Hematopoietic multipotent progenitor cell treated with erythropoietin and hydrocortisone succinate and interleukin-3 and kit ligand, for 17 days (in vitro differentiated cells): ENCODE measurements around the gene TUBGCP2.
"Not testable (repeated sequence)": the region's sequence is repeated elsewhere in the genome, so short reads cannot be mapped to it uniquely, and the experiment has no call there.

Experiments
- DNase-seq: peaks from one replicate; pipeline ENCODE4 v3.0.0-alpha.2; 2015; ENCODE audit warnings: low spot score

Gene TUBGCP2

DNA sequence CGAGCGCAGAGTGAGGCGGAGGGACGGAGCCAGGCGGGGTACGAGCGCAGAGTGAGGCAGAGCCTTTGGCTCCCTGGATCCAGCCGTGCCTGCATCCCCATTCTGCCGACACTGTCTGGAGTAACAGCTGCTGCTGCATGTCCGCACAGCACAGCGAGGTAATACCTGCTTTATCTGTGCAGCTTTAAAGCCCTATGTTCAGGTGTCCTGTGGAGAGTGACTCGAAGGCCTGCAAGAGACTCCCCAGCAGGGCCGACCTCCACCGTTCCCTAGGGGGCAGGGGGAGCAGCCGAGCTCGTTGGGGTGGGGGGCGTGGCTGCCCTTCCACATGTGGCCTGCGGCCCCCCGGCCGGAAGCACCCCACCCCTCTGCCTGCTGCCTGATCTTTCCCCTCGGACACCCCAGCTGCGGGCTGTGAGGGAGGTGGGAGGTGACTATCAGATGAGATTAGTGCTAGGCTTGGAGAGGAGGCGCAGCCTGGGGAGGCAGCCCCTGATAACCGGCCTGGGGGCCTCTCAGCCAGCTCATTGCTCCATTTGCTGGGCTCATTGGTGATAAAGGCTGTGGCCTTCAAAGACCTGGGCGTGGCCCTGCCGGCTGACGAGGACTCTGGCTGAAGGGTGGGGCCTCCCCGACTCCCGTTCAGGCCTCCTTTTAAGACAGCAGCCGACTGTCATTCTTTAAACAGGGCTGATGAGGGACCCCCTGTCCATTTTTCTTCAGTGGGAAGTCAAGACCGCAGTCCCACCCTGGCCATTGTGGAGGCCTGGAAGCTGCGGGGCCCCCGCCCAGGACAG, 63.0 kb downstream of the TUBGCP2 start:
- peak; percentile 88 for DNase-seq

- no peak for DNase-seq
Observed at GRCh38 chr10:133243593-133243992, 65.1 kb downstream of the TUBGCP2 start.

DNA sequence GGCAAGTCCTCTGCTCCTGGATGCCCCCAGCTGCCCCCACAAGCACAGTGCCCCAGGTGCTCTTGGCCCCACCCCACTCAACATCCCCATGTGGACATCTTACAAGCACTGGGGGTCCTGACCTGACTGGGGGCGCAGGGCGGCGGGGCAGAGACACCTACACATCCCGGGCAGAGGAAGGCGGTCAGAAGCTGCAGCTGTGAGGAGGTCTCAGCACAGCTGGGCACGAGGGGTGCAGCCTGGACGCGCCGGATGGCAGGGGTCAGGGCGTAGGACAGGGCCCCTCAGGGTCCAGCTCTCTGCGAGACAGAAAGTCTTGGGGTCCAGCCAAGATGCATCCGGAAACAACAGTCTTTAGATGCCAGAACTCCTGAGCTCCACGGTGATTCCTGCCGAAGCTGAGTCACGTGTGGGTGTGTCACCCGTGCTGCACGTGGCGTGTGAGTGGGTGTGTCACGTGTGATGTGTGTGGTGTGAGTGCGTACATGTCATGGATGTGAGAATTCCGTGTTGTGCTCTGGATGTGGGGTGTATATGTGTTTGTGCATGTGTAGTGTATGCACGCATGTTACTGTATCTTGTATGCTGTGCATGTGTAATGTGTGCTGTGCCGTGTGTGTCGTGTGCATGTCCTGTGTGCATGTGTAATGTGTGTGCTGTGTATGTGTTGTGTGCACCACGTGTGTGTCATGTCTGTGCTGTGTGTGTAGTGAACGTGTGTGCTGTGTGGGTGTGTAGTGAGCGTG, 65.9 kb downstream of the TUBGCP2 start:
- peak; percentile 21 for DNase-seq

DNA sequence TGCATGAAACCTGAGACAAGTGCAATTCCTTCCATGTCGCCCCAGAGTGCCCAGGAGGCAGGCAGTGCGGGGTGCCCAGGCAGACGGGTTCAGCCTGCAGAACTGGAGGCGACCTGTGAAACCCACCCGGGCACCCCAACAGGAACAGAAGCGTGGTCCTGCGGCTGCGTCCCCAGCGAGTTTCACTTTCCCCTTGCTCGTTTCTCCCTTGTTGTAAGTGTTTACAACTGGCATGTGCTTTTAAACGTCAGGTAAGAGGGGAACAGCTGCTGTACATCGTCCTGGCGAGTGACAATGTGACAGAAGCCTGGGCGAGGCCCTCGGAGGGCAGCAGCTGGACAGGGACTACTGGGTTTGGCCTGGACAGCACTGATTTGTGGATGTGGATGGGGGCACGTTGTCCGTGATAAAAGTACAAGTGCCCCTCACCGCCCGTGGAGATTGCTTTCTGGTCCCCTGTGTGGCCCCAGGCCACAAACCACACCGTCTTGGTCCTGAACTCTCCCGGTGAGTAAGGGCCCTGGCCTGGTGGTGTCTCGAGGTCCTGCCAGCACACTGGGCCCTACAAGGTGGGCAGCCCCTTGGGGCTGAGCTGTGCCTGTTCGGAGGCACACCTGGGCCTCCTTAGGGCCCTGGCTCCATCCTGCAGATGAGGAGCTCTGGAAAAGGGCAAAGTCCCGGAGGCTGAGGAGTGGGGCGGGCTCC, 67.0 kb downstream of the TUBGCP2 start:
- no peak for DNase-seq

GRCh38 chr10:133239990-133240389, 68.7 kb downstream of the TUBGCP2 start:
- DNase-seq, result no peak

DNA sequence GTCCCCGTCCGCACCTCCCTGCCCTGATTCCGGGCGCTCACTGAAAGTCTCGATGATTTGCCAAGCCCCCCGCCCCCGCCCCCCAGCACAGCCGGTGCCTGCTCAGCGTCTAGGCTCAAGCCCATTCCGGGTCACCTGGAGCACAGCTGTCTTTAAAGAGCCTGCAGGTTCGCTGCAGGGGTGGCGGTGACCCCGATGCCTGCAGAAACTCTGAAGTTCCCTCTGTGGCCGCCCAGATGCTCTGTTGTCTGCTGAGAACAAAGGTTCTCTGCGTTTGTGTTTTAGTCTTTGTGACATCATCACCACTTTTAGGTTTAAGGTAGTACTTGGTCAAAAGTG, 70.2 kb downstream of the TUBGCP2 start:
- DNase-seq, result no peak

DNA sequence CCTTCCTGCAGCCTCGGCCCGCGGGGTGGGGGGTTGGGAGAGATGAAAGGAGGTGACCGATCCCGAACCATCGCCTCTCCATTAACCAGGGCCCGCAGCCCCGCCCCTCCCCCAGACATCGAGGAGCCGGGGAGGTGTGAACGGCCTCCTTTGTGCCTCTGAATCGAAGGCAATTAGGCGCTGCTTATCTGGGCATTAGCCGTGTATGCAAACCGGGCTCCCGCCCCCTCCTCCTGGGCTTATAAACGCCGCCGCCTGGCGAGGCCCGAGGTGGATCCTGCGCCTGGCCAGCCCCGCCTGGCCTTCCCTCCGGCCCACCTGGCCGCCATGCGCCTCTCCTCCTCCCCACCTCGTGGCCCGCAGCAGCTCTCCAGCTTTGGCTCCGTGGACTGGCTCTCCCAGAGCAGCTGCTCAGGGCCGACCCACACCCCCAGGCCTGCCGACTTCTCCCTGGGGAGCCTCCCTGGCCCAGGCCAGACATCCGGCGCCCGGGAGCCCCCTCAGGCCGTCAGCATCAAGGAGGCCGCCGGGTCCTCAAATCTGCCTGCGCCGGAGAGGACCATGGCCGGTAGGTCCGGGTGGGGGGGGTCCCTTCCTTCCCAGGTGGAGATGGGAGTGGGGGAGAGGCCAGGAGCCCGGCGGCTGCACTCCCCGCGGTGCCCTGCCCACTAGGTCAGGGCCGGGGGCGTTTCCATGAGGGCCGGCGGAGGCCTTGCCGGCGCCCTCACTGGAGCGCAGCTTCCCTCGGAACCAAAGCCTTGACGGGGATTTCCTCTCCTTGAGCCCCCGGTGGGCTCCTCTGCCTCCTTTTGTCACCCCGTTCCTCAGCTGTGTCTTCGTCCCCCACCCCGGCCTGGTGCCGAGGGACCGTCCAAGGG, 70.8 kb downstream of the TUBGCP2 start, which contains the start of gene VENTX:
TSS of gene VENTX (plus strand) at position 268 of the 878 bp plus-strand sequence. CDS start at position 328, 60 bp downstream.
- DNase-seq, result no peak

GRCh38 chr10:133237241-133237587, 71.5 kb downstream of the TUBGCP2 start:
- no peak for DNase-seq

DNA sequence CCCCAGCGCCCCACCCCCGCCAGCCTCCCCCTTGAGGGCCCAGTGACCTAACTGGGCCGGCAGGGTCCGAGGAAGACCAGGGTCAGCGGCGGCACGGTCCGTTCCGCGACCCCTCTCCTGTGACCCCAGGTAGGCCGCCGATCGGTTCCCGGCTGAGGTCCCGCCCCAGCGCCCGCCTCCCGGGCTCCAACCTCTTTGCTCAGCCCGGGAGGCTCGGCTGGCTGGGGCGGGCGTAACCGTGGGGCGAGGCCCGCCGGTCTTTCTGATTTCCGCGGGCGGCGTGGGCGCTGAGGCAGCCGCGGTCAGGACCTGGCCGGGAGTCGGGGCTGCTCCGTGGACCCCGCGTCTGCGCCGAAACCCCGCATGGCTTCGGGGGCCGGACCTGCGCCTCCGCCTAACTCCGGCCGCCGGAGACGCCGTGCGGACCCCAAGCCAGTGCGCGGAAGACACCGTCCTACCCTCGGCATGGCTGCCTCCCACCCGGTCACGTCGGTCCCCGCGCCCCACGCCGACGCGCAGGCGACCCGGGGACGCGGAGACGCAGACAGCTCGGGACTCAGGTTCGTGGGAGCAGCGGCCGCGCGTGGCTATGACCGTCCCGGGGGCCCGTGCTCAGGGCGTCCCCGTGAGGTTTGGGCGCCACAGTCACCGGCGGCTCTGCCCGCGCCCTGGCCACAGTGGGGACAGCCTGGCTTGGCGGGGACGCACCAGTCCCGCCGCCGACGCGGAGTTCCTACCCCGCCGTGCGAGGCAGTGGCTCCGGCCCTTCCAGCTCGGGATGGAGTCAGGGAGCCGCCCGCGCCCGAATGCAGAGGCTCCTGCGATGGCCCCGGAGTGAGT, 72.1 kb downstream of the TUBGCP2 start:
- DNase-seq, result no peak

GRCh38 chr10:133235932-133236331, 72.7 kb downstream of the TUBGCP2 start:
- no peak for DNase-seq

DNA sequence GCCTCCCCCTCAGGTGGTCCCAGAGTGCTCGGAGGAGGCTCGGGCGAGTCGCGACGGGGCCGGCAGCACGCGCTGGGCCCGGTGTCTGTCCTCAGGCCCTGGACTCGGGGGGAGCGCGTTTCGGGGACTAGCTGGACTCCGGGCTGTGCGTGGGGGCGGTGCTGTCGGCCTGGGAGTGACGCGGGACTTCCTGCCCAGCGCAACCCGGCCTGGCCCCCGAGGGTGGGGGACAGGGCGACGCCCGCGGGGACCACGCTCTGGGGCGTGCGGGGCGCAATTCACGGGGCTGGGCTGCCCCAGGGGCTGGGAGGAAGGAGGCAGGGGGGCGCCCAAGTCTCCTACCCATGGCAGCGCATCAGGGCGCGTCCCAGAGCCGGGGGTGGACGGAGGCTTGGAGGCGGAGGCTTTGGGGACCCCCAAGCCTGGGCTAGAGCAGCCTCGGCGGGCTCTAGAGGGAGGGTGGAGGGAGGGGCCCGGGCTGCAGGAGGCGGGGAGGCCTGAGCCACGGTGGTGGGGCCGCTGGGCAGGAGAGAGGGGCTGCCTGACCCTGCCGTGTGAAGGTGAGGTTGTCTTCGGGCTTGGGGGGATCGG, 73.3 kb downstream of the TUBGCP2 start:
- no peak for DNase-seq

GRCh38 chr10:133234796-133235195, 73.9 kb downstream of the TUBGCP2 start:
- DNase-seq, result not testable (repeated sequence)

- no peak for DNase-seq
Observed at GRCh38 chr10:133231946-133232574, 76.6 kb downstream of the TUBGCP2 start.

DNA sequence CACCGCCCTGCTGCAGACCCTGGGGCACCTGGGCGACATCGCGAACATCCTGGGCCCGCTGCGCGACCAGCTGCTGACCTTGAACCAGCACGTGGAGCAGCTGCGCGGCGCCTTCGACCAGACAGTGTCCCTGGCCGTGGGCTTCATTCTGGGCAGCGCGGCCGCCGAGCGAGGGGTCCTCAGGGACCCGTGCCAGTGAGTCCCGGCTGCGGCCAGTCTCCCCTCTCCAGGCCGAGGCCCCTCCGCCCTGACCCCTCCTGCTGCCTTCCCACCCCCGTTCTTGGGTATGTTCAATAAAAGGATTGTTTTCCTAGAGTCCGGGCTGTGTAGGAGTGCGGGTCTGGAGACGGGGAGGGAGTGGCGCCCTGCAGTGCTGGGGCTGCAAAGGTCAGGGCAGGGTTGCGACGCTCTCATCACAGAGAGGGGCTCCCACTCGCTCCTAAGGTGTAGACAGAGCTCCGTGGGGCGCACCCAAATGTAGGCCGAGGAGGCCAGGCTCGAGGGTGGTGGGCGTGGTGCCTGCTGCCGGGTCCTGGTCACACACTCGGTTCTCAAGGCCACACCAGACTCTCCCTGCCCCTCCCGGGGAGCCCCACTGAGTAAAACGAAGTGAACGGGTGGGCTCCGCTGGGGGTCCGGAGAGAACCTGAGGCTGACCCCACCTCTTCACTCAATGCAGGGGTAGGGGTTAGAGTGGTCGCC, 77.3 kb downstream of the TUBGCP2 start:
- DNase-seq, result no peak

- no peak for DNase-seq
Observed at GRCh38 chr10:133230387-133231195, 78.1 kb downstream of the TUBGCP2 start.

GRCh38 chr10:133230044-133230361, 78.7 kb downstream of the TUBGCP2 start, which contains the start of gene UTF1:
Gene UTF1, plus strand, starts transcription at chr10:133230217. Its CDS starts 72 bp downstream, at chr10:133230289.
- no peak for DNase-seq

GRCh38 chr10:133229265-133230043, 79.2 kb downstream of the TUBGCP2 start:
- no peak for DNase-seq
